HG03575 (cell line): Measurements from ENCODE around the gene BNIP5.

Source experiments
- ATAC-seq: cut with Tn5 transposase; IDR thresholded peaks from one replicate; pipeline ENCODE4 v1.9.1; 2021; ENCODE audit not compliant: unreplicated experiment, insufficient number of reproducible peaks, low FRiP score; ENCODE audit errors: extremely low read depth

The BNIP5 gene

DNA sequence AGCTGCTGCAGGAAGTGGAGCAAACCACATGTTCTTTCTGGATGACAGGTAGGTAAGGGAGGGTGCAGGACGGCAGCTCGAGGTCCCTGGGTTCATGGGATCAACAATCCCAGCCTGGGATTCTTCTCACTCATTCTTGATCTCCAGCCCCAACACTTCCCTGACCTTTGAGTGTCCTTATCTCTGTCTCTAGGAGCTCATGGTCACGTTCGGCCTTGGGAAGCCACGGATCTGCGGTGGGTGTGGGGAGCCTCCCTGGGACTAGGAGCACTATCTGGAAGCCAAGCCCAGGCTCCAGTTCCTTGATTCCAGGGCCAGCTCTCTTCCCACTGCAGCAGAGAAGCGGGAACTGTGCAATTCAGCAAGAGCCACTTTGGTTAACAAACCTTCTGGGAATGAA lies 27.5 kb downstream of the BNIP5 start:
- no peak for ATAC-seq

DNA sequence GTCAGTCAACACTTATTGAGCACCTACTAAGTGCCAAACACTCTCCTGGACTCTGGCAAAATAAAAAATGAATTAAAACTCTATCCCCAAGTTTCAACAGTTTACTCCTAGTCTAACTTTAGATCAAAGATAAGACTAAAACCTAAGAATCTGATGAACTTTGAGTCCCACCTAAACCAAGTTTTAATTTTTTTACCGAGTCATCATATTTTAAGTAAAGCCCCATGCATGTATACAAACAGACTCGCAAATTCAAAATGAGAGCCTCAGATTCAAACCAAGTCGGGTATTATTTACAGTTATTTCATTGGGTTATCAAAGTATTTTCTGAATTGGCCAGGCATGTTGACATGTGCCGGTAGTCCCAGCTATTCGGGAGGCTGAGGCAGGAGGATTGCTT lies 28.2 kb downstream of the BNIP5 start:
- no peak for ATAC-seq

DNA sequence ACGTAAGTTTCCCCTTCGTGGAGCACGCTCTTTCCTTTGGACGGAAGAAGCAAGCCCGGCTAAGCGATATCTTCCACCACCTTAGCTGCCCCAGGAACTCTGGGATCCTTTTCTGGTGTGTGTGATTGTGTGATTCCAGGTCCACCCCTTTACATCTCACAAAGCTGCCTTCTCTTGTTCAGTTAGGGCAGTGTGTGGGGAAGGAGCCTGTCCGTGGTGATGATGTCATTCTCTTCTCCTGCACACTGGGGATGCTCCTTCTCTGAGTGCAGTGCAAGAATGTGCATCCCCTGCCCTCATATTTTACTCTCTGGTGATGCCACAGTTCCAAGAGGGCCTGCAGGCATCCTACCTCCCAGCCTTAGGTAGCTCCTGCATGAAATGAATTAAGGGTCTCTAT lies 30.3 kb downstream of the BNIP5 start:
- no peak for ATAC-seq

DNA sequence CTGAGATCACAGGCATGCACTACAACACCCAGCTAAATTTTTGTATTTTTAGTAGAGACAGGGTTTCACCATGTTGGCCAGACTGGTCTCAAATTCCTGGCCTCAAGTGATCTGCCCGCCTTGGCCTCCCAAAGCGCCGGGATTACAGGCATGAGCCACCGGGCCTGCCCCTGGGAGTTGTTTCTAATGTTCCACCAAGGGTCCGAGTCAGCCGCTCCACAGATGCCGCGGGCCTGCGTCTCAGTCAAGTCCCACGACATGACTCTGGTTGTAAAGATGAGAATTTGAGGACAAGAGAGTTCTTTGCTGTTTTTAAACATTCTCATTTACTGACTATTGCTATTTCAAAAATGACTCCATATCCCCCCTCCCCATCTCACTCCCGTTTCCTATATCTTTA lies 30.8 kb downstream of the BNIP5 start:
- ATAC-seq, result no peak

DNA sequence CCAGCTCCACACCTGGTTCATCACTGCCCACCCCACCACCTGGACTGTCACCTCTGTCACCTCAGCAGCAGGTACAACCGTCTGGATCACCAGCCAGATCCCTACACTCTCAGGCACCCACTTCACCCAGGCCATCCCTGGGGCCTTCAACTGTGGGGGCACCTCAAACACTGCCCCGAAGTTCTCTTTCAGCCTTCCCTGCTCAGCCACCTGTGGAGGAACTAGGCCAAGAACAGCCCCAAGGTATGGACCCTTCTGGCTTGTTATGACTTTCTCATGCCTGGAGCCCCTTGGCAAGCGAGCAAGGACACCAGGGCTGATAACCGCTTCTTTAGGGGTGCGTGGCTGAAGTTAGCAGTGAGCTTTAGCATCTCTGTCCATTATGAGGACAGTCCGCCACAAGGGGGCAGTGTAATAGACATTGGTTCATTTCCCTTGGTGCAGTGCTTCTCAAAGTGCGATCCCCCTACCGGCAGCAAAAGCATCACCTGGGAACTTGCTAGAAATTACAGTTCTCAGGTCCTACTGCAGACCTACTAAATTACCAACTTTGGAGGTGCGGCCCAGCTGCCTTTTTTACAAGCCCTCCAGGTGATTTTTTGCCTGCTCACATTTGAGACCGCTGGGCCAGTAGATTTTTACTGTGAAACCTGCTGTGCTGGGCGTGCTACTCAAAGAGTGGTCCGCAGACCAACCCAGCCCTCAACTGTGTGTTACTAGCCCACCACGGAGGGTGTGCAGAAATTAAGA lies 34.3 kb downstream of the BNIP5 start:
- no peak for ATAC-seq

DNA sequence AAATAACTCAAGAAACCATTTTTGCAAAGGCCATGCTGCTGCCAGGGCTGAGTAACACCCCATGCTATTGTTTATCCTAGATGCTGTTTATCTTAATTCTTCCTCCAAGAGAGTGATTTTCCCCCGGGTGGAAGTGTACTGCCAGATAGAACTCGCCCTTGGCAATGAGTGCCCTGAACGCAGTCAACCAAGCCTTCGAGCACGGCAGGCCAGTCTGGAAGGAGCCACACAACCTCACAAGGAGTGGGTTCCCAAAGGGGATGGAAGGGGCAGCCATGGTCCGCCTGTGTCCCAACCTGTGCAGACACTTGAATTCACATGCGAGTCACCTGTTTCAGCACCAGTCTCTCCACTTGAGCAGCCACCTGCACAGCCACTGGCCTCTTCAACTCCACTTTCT lies 34.9 kb downstream of the BNIP5 start:
- no peak for ATAC-seq

DNA sequence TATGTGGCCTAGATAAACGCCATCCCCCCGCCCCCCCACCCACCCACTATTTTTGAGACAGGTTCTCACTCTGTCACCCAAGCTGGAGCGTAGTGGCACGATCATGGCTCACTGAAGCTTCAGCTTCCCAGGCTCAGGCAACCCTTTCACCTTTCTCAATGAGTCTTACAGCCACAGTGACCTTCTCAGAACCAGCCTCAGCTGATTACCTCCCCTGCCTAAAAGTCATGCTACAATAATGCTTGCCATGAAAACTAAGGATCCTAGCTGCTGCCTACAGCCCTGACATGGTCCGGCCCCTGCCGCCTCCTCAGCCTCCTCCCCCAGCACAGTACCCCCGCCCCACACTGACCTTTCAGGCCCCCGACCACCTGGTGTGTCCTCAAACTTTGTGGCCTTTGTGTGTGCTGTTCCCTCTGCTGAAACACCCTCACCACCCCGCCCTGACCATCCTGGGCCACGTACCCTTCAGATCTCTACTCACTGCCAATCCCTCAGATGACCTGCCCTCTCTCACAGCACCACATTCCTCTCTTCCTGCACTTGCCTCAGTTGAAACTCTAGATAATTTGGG lies 35.5 kb downstream of the BNIP5 start:
- ATAC-seq, result no peak

DNA sequence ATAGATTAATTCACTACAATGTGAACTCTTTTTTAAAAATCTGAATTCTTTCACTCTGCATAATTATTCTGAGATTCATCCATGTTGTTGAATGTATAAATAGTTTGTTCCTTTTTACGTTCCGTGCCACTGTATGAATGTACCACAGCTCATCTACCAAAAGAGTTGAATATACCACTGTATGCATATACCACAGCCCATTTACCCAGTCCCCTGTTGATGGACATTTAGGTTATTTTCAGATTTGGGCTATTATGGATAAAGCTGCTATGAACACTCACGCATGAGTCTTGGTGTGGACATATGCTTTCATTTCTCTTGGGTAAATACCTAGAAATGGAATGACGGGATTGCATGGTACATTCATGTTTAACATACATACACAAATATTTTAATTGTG lies 38.7 kb downstream of the BNIP5 start:
- no peak for ATAC-seq

DNA sequence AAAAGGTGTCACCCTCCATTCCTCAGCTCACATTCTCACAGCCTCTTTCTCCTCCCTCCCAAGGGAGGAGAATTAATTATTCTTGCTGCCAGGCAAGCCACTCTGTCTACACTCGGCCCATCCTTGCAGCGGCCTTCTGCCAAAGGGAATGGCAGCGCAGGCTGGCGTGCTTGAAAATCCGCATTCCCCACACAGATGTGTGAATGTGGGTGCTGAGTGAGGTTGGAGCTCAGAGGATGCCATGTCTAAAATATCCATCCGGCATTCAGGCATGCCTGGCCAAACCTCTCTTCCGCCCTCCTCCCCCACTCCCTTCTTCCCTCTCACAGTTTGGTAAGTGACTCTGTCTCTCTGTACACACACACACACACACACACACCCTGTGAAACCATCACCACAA lies 39.2 kb downstream of the BNIP5 start:
- ATAC-seq, result no peak

DNA sequence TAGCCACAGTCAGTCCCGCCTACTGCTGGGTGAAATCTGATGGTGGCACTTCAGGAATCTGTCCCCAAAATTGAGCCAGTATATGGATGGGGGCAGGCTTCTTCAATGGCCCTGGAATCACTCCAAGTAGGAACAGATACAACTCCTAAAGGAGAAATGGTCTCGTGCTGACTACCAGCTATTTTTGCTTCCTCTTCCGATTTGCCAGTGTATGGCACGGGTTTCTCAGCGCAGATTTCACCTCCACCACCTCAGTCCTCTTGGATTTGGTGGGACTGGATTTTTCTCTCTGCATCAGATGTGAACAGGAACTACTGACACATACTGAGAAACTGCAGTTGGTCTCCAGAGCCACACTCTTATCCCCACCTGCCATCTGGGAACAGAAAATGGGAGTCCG lies 39.6 kb downstream of the BNIP5 start:
- ATAC-seq, result no peak

DNA sequence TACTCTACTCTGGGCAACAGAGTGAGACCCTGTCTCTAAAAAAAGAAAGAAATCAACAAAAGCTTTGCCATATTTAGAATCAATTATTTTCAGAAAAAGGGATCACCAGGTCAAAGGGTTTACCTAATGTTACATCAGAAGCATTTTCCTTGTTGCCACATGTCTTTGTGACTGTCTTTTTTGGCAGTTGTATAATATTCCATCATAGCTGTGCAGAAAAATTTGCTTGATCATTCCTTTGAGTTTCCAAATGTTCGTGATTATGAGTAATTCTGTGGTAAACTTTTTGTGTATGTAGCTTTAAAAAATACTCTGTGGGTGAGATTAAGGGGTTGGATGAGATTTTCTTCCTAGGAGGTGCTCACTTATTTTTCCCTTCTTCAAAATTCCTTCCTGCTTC lies 40.4 kb downstream of the BNIP5 start:
- no peak for ATAC-seq

DNA sequence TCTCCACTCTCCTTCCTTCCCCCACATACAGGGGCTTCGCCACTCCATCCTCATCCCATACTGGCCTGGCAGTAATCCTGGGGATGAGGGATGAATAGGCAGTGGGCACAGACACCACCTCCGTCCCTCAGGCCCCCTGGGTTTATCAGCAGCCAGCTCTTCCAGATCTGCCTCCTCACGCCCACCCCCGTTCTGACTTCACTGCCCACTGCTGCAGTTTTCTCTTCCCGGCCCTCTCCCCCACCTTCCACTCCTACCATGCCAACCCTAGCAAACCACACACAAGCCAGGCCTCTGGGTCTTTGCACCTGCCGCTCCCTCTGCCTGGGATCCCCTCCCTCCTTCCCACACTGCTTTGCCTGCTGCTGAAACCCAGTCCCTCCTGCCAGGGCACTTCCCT lies 44.5 kb downstream of the BNIP5 start:
- no peak for ATAC-seq

DNA sequence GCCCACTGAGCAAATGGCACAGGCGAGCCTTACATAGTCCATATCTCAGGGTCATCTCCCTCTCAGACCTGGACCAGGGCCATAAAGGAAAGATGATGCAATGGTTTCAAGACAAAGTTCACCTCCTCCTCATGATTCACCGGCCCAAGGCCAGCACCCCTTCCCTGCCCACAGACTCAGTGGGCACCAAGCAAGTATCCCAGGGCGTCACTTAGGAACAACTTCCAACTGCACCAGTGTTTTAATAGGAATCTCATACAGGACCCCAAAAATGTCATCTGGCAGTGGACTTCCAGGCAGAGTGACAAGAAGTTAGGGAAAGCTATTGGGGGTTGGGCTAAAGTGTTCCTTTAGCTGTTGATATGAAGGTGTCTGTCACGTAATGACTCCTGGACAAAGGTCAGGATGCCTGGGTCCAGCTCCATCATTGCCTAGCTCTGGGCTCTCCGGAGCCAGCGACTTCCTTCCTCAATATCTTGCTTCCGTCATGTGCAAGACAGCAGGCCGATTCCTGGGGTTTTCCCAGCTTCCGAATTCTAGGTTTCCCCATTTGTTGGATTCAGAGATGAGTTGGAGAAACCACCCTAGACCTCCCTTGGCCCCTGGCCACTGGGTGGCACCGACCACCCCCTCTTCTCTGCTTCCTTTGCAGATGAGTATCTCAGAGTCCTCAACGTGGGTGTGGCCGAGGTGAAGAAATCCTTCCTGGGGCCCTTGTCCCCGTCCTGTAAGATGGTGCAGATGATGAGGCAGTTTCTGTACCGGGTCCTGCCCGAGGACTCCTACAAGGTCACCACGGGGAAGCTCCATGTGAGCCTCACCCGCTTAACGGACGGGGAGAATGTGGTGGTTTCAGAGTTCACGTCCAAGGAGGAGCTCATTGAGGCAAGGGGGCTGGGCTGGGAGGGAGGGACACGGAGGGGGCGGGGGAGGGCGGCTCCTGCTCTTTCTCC lies 45.7 kb downstream of the BNIP5 start:
- ATAC-seq, result no peak

DNA sequence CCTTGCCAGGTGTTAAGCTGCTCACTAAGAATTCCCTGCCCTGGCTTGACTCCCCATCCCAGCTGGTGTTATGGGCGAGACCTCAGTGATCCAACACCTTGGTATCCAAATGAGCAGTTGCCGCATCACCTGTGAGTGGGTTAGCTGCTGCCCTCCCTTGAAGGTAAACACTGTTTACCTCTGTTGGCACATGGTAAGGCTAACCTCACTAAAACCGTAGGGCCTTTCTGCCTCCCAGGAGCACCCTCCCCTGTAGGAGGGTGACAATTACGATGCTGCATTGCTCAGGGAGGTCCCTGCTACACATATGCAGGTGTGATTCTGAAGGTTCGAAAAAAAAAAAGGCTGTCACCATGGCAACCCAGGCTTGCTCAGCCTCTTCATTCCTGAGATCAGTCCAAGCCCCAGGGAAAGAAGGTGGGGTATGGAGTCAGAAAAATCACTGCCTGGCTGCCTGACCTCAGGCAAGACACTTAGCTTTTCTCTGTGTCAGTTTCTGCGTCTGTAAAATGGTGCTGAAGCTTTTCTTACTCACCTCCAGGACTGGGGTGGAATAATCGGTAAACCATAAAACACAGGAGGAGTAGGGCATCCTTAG lies 47.3 kb downstream of the BNIP5 start:
- ATAC-seq, result no peak

DNA sequence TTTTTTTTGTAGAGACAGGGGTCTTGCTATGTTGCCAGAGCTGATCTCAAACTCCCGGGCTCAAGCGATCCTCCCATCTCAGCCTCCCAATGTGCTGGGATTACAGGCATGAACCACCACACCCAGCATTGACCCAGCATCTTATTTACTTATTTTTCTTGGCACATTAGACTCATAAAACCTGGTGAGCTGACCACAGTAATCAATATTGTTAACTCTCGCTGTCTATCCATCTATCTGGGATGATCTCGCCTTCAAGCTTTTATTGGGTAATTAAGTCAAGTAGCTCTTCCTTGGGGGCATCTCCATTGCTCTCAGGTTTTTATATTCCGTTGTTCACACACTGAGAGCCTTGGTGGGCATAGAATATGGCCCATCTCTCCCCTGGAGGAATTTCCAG lies 49.8 kb downstream of the BNIP5 start:
- no peak for ATAC-seq

DNA sequence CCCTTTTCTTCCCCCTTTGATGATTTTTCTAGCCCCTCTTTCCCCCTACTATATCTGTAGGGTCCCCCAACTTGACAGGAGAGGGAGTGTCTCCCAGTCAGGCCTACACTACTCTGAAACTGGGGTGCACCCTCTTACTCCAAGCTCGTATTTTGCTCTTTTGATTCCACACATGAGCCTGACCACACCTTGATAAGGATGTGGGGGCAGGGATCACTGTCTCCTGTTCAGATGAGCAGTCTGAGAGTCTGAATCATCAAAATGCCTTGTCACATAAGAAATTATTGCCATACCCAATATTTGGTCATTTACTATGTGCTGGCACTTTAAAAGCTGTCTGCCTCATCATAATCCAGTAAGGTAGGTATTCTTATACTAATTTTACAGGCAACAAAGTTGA lies 50.9 kb downstream of the BNIP5 start:
- no peak for ATAC-seq

DNA sequence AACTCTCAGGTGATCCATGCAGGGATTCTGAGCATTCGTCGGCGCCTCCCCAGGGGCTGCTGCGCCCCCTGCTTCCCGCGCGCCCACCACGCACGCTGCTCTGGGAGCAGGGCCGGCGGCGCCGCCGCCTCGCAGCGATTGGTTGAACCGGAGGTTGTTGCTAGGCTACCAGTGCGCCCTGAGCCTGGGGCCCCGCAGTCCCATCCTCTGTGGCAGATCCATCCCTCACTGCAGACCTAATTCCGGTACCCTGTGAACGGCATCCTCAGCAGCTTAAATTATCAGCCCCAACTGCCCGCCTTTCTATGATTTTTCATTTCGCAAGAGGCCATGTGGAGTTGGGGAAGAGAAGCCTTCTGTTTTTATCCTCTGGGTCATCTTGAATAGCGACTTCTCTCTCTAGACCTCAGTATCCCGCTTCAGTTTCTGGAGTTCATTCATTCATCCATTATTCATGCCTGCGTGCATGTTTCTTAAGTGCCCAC lies 51.5 kb downstream of the BNIP5 start:
- no peak for ATAC-seq

DNA sequence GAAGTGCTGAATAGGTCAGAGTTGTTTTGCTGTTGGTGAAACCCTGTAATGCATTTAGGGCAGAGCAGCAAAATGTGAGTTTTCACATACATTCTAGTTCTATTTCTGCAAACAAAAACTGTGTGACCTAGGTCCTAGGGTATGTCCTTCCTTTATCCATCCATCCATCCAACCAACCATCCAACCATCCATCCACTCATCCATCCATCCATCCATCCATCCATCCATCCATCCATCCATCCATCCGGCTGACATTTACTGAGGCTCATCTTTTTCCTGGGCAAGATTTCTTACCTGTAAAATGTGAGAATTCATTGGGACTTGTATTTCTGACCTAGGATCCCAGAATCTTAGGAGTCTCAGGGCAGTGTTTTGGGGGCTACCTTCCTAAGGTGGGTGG lies 52.3 kb downstream of the BNIP5 start:
- ATAC-seq, result no peak

DNA sequence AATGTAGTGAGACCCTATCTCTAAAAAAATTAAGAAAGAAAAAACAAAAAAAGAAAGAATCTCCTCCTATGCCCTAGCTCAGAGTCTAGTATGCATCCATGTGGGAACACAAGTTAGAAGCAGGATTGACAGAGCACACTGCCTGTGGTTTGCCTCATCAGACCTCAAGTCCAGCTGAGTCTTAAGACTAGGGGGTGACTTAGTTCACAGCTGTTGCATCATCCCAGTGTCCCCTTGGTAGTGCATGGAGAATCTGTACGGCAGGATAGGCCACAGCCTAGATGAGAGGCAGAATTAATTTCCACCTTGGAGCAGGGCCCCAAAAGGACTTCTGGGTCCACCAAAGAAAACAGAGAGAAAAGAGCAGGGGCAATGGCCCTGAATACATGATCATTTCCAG lies 53.1 kb downstream of the BNIP5 start:
- no peak for ATAC-seq

DNA sequence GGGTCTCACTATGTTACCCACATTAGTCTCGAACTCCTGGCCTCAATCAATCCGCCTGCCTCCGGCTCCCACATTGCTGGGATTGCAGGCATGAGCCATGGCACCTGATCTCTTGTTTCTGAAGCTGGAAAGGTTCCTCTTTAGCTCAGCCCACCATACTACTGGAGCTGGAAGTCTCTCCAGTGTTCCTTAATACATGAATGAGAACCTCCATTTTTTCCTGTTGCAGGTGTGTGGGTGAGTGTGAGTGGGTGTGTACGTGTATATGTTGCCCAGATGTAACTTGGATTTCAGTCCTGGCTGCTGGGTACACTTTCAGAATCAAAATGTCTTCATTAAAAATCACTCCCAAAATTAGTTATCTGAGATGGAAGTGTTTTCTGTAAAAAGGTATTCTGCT lies 55.7 kb downstream of the BNIP5 start:
- no peak for ATAC-seq
